HepG2 (cell line): Measurements from ENCODE around the gene SELENOW. TPM values are rescaled to one million over a fixed set of nuclear protein-coding genes. Genes with fewer than 3 reads are reported as not detected.
A peak's percentile ranks its signal among the peaks of the same experiment; 100 is the strongest.

Source experiments
- ATF6 ChIP-seq: sonication (generic); formaldehyde crosslinking; conservative IDR thresholded peaks from 2 replicates; pipeline ENCODE4 v1.4.0; 2020; ENCODE audit warnings: missing genetic modification reagents
- CBX2 ChIP-seq, 2 experiments: fragments of 200-600 bp in 1 of 2; sonication (generic); formaldehyde crosslinking in 1 of 2; IDR thresholded peaks; 2 replicates each; pipeline versions ENCODE4 v1.7.0 to v1.8.1; 2018 to 2022; ENCODE audit warnings: low read depth in 2 of 2, low read length in 1 of 2, mild to moderate bottlenecking in 1 of 2, missing genetic modification reagents in 1 of 2
- CENPT ChIP-seq: sonication (generic); formaldehyde crosslinking; IDR thresholded peaks from 2 replicates; pipeline ENCODE4 v1.8.0; 2022; ENCODE audit warnings: low read depth, mild to moderate bottlenecking, moderate library complexity, missing genetic modification reagents
- HINFP ChIP-seq: sonication (generic); formaldehyde crosslinking; IDR thresholded peaks from 2 replicates; pipeline ENCODE4 v1.4.0; 2020; ENCODE audit warnings: low read depth, mild to moderate bottlenecking, missing genetic modification reagents
- HOXA5 ChIP-seq: sonication (generic); formaldehyde crosslinking; IDR thresholded peaks from 2 replicates; pipeline ENCODE4 v1.4.0; 2020; ENCODE audit warnings: missing genetic modification reagents
- IRX3 ChIP-seq: sonication (generic); formaldehyde crosslinking; IDR thresholded peaks from 2 replicates; pipeline ENCODE4 v1.8.1; 2023; ENCODE audit warnings: mild to moderate bottlenecking, low read depth, missing genetic modification reagents, borderline replicate concordance
- KMT2A ChIP-seq: sonication (generic); formaldehyde crosslinking; IDR thresholded peaks from 2 replicates; pipeline ENCODE4 v1.4.0; 2020; ENCODE audit warnings: missing genetic modification reagents
- MXD1 ChIP-seq: sonication (generic); formaldehyde crosslinking; IDR thresholded peaks from 2 replicates; pipeline ENCODE4 v1.4.0; 2020; ENCODE audit warnings: mild to moderate bottlenecking, missing genetic modification reagents
- NFKBIZ ChIP-seq: IDR thresholded peaks from 2 replicates; pipeline ENCODE4 v1.6.1; 2018; ENCODE audit warnings: missing genetic modification reagents, missing compliant biosample characterization
- NRL ChIP-seq: sonication (generic); formaldehyde crosslinking; IDR thresholded peaks from 2 replicates; pipeline ENCODE4 v1.5.0; 2020; ENCODE audit warnings: missing genetic modification reagents, mild to moderate bottlenecking, moderate library complexity, borderline replicate concordance
- PHF5A ChIP-seq: IDR thresholded peaks from one replicate; pipeline ENCODE4 v1.6.1; 2018; ENCODE audit warnings: low read depth, missing genetic modification reagents; ENCODE audit not compliant: unreplicated experiment
- RFX5 ChIP-seq: IDR thresholded peaks from 2 replicates; pipeline ENCODE4 v1.6.1; 2011; ENCODE audit warnings: low read depth, low read length, improper control_type of control experiment
- SALL1 ChIP-seq: sonication (generic); formaldehyde crosslinking; IDR thresholded peaks from 2 replicates; pipeline ENCODE4 v1.8.0; 2022; ENCODE audit warnings: mild to moderate bottlenecking, missing genetic modification reagents
- SKI ChIP-seq: fragments of 450-650 bp; IDR thresholded peaks from one replicate; pipeline ENCODE4 v1.6.1; 2018; ENCODE audit warnings: mild to moderate bottlenecking; ENCODE audit not compliant: partially characterized antibody
- TAF15 ChIP-seq: fragments of 200-400 bp; formaldehyde crosslinking; IDR thresholded peaks from one replicate; pipeline ENCODE4 v1.6.1; 2018; ENCODE audit warnings: mild to moderate bottlenecking, low read depth, low read length; ENCODE audit not compliant: poor library complexity, severe bottlenecking
- ZNF513 ChIP-seq: sonication (generic); formaldehyde crosslinking; conservative IDR thresholded peaks from 2 replicates; pipeline ENCODE4 v1.5.0; 2020; ENCODE audit warnings: missing genetic modification reagents
- ZNF672 ChIP-seq: sonication (generic); formaldehyde crosslinking; IDR thresholded peaks from 2 replicates; pipeline ENCODE4 v1.8.1; 2022; ENCODE audit warnings: missing genetic modification reagents
- ZNF784 ChIP-seq: sonication (generic); formaldehyde crosslinking; IDR thresholded peaks from 2 replicates; pipeline ENCODE4 v1.5.1; 2020; ENCODE audit warnings: missing genetic modification reagents, mild to moderate bottlenecking, borderline replicate concordance
- ZSCAN29 ChIP-seq: sonication (generic); formaldehyde crosslinking; conservative IDR thresholded peaks from 2 replicates; pipeline ENCODE4 v1.4.0; 2020; ENCODE audit warnings: mild to moderate bottlenecking, missing genetic modification reagents
- polyA plus RNA-seq, 8 experiments: library from polyadenylated mRNA; depleted of rRNA in 3 of 8; stranded (reverse) in 7 of 8; unstranded in 1 of 8; fragments of >200 nt; fragmentation: Illumina TruSeq in 4 of 8; extraction: Trizol in 4 of 8; gene quantifications; 2 replicates each; pipeline versions ENCODE4 v1.2.1 to v1.2.3, GENCODE V29; 2011 to 2016; ENCODE audit warnings: low read depth in 4 of 8, missing spikeins in 1 of 8, mixed read lengths in 1 of 8; ENCODE audit not compliant: insufficient read depth in 1 of 8
- total RNA-seq, 5 experiments: library from RNA; depleted of rRNA; stranded (reverse); fragments of >200 nt; fragmentation: Illumina TruSeq; extraction: Trizol; gene quantifications; 2 replicates each; pipeline ENCODE4 v1.2.3, GENCODE V29; 2016; ENCODE audit warnings: low read depth in 1 of 5

The SELENOW gene
- total and polyA plus RNA-seq, 2 of the 13 experiments (the other 11 are each of a cell fraction or from before 2014, with no cell fraction given): 50.3 to 64.7 TPM

- TF ChIP-seq MXD1 (CRISPR knock-in tag) (peak; percentile 43; the same call in 1 of the 2 replicates), CENPT (CRISPR knock-in tag) (no peak), RFX5 (no peak), CBX2 (IDR thresholded peaks at IDR 0.05; ENCODE audit: low read depth, low read length) (no peak), CBX2 (CRISPR knock-in tag; IDR thresholded peaks at IDR 0.05; ENCODE audit: low read depth) (no peak), KMT2A (CRISPR knock-in tag) (no peak), ZNF672 (CRISPR knock-in tag) (no peak), NFKBIZ (CRISPR knock-in tag) (peak; percentile 65; the same call in 1 of the 2 replicates), SALL1 (CRISPR knock-in tag) (peak; percentile 45; the same call in 1 of the 2 replicates), ZNF513 (CRISPR knock-in tag) (peak; percentile 77; the same call in 1 of the 2 replicates), IRX3 (CRISPR knock-in tag) (no peak), TAF15 (no peak), PHF5A (CRISPR knock-in tag) (peak; percentile 42), ZSCAN29 (0 out of 2 replicates have a peak, but pooled peaks have one; percentile 66), ATF6 (CRISPR knock-in tag) (no peak), SKI (no peak), NRL (peak; percentile 57; the same call in 1 of the 2 replicates), HINFP (peak; percentile 65; the same call in 1 of the 2 replicates), ZNF784 (CRISPR knock-in tag) (no peak), HOXA5 (CRISPR knock-in tag) (peak; percentile 94)
These were observed at the start of gene SELENOW (continued) for GRCh38 chr19:47778049-47778953.
